ENCODE results near the gene CDK5RAP2. TPM values are rescaled to one million over a fixed set of nuclear protein-coding genes. Genes with fewer than 3 reads are reported as not detected.

The CDK5RAP2 gene
- total and polyA plus RNA-seq, 8 donors: 24.7 to 438 (median 31.3) TPM

GRCh38 chr9:120396931-120397330, 183.0 kb downstream of the CDK5RAP2 start:
- Histone ChIP-seq H3K4me1 (no peaks in the 10 kb centered on the region), H3K27me3 (no peaks in the 10 kb centered on the region), H3K4me3 (no peak overlapping the region), H3K36me3 (peaks cover 64 to 100% (median 94%) of the 10 kb centered on the region in 4 donors), H3K27ac (no peak overlapping the region), H3K9me3 (no peaks in the 10 kb centered on the region)
- intact Hi-C loops (cut with DNase I; ENCODE audit: low total_unique reads): no loop called here
- DNase-seq: no peak
- TF ChIP-seq EP300 (IDR thresholded peaks at IDR 0.05) (no peak), POLR2AphosphoS5 (IDR thresholded peaks at IDR 0.05) (no peak), POLR2A (IDR thresholded peaks at IDR 0.05) (no peak)
- TF ChIP-seq, protein P1, sequence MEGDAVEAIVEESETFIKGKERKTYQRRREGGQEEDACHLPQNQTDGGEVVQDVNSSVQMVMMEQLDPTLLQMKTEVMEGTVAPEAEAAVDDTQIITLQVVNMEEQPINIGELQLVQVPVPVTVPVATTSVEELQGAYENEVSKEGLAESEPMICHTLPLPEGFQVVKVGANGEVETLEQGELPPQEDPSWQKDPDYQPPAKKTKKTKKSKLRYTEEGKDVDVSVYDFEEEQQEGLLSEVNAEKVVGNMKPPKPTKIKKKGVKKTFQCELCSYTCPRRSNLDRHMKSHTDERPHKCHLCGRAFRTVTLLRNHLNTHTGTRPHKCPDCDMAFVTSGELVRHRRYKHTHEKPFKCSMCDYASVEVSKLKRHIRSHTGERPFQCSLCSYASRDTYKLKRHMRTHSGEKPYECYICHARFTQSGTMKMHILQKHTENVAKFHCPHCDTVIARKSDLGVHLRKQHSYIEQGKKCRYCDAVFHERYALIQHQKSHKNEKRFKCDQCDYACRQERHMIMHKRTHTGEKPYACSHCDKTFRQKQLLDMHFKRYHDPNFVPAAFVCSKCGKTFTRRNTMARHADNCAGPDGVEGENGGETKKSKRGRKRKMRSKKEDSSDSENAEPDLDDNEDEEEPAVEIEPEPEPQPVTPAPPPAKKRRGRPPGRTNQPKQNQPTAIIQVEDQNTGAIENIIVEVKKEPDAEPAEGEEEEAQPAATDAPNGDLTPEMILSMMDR (IDR thresholded peaks at IDR 0.05): no peak
- WGBS, 5 donors: 86 to 96% (median 95%) methylated on average over 6 of the region's 6 CpGs

GRCh38 chr9:120396418-120396817, 183.5 kb downstream of the CDK5RAP2 start:
- no peak overlapping the region for H3K27ac ChIP-seq
- DNase-seq: no peak
- no peak overlapping the region for H3K4me3 ChIP-seq
- H3K9me3 ChIP-seq: no peaks in the 10 kb centered on the region
- TF ChIP-seq EP300 (IDR thresholded peaks at IDR 0.05) (no peak), POLR2AphosphoS5 (IDR thresholded peaks at IDR 0.05) (no peak), POLR2A (IDR thresholded peaks at IDR 0.05) (no peak)
- TF ChIP-seq, protein P1 (IDR thresholded peaks at IDR 0.05): no peak
- peaks cover 68 to 100% (median 95%) of the 10 kb centered on the region in 4 donors for H3K36me3 ChIP-seq
- H3K27me3 ChIP-seq: no peaks in the 10 kb centered on the region
- intact Hi-C loops (cut with DNase I; ENCODE audit: low total_unique reads): no loop called here
- 83 to 92% (median 89%) methylated on average over 3 of the region's 3 CpGs for WGBS, 5 donors
- no peaks in the 10 kb centered on the region for H3K4me1 ChIP-seq

DNA sequence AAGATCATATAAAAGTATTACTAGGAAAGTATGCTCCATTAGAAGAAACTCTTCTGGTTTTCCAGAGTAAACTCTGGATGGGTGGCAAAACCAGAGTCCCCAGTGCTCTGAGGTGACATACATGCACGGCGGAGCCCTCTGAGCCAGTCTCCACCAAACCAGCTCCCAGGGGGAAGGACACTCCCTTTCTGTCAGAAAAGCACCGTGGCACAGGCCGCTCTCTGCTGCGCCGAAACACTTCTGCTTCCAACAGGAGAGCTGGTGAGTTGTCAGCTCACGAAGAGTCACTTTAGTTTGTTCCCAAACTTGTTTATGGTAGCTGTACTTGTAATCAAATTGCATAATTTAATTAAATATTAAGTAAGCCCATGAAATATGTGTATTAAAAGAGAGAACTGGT, 184.6 kb downstream of the CDK5RAP2 start:
- Histone ChIP-seq H3K4me1 (no peaks in the 10 kb centered on the region), H3K27ac (no peak overlapping the region), H3K36me3 (peaks cover 69 to 100% (median 95%) of the 10 kb centered on the region in 4 donors), H3K9me3 (no peaks in the 10 kb centered on the region), H3K4me3 (no peak overlapping the region), H3K27me3 (no peaks in the 10 kb centered on the region)
- TF ChIP-seq, protein P1 (IDR thresholded peaks at IDR 0.05): no peak
- TF ChIP-seq EP300 (IDR thresholded peaks at IDR 0.05) (no peak), POLR2AphosphoS5 (IDR thresholded peaks at IDR 0.05) (no peak), POLR2A (IDR thresholded peaks at IDR 0.05) (no peak)
- intact Hi-C loops (cut with DNase I; ENCODE audit: low total_unique reads): no loop called here
- WGBS, 5 donors: 85 to 95% (median 94%) methylated on average over 7 of the region's 7 CpGs
- DNase-seq: no peak

- Histone ChIP-seq H3K4me3 (no peak overlapping the region), H3K27me3 (no peaks in the 10 kb centered on the region), H3K4me1 (no peaks in the 10 kb centered on the region), H3K36me3 (peaks cover 69 to 100% (median 95%) of the 10 kb centered on the region in 4 donors), H3K27ac (no peak overlapping the region), H3K9me3 (no peaks in the 10 kb centered on the region)
- WGBS, 5 donors: 81 to 89% (median 85%) methylated on average over 13 of the region's 13 CpGs
- intact Hi-C loops (cut with DNase I; ENCODE audit: low total_unique reads): no loop called here
- TF ChIP-seq POLR2AphosphoS5 (IDR thresholded peaks at IDR 0.05) (no peak), POLR2A (IDR thresholded peaks at IDR 0.05) (no peak), EP300 (IDR thresholded peaks at IDR 0.05) (no peak)
- TF ChIP-seq, protein P1 (IDR thresholded peaks at IDR 0.05): no peak
- peak in 1 of 2 donors; percentile 34 for DNase-seq
Measured at GRCh38 chr9:120394058-120394669, 185.8 kb downstream of the CDK5RAP2 start.
